Activated CD4-positive, alpha-beta memory T cell treated with anti-CD3 and anti-CD28 coated beads for 36 hours (primary cell): ENCODE results near the gene USP31. TPM values are rescaled to one million over a fixed set of nuclear protein-coding genes. Genes with fewer than 3 reads are reported as not detected.

Experiments used
- CTCF ChIA-PET: fragments of 350-600 bp; sonication (Branson Sonifier 250); formaldehyde crosslinking; loops from one replicate; lab custom pipeline; 2021; ENCODE audit warnings: antibody characterized with exemption, inconsistent platforms; lab: Charles Lee
- POLR2A ChIA-PET: fragments of 350-600 bp; sonication (Branson Sonifier 250); formaldehyde crosslinking; loops from one replicate; lab custom pipeline; 2021; ENCODE audit warnings: antibody characterized with exemption; lab: Charles Lee
- DNase-seq: peaks from one replicate; pipeline ENCODE4 v3.0.0-alpha.2; 2020
- H3K27ac Mint-ChIP-seq: one replicate; pipeline ENCODE4 v1.8.0; 2021; ENCODE audit warnings: mixed read lengths
- H3K27me3 Mint-ChIP-seq: one replicate; pipeline ENCODE4 v1.8.0; 2021; ENCODE audit warnings: mixed read lengths
- H3K36me3 Mint-ChIP-seq: one replicate; pipeline ENCODE4 v1.8.0; 2021; ENCODE audit warnings: mixed read lengths
- H3K4me1 Mint-ChIP-seq: one replicate; pipeline ENCODE4 v1.8.0; 2021; ENCODE audit warnings: low read depth, mixed read lengths
- H3K4me3 Mint-ChIP-seq: one replicate; pipeline ENCODE4 v1.8.0; 2021; ENCODE audit warnings: mild to moderate bottlenecking, mixed read lengths
- H3K9me3 Mint-ChIP-seq: one replicate; pipeline ENCODE4 v1.8.0; 2021; ENCODE audit warnings: mixed read lengths
- intact Hi-C: fragments of 100-400 bp; cut with micrococcal nuclease; formaldehyde crosslinking; loops from one replicate; pipeline ENCODE4 v1.15.1; 2023
- total RNA-seq, 2 experiments: library from RNA; stranded (reverse); gene quantifications; one replicate each; pipeline ENCODE4 v1.2.3, GENCODE V29; 2021

USP31 gene
- total RNA-seq, 2 experiments from 2014 or later, result 5.4 to 5.7 TPM

DNA sequence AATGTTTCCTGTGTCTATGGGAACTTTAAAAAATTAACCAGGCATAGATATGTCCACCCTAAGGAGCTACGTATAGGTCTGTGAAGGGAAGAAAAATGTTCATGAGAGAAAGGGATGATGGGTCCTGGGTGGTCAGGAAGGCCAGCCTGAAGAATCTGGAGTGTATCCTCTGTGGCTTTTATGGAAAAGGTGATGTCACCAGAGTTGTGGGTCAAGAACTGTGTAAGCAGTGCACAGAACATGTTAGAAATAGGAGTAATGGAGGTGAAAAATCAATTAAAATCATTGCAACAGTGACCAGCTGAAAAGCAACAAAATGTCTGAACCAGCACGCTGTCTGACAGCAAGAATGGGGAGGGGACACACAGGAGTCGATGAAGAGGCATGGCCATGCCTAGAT lies 68.5 kb downstream of the USP31 start:
- H3K9me3 Mint-ChIP-seq, result no peaks in the 10 kb centered on the region
- H3K36me3 Mint-ChIP-seq, result peaks cover 41% of the 10 kb centered on the region
- H3K27me3 Mint-ChIP-seq, result no peaks in the 10 kb centered on the region
- intact Hi-C loops, result no loop called here
- H3K4me3 Mint-ChIP-seq, result no peak overlapping the region
- H3K27ac Mint-ChIP-seq, result no peak overlapping the region
- H3K4me1 Mint-ChIP-seq, result peaks cover 4% of the 10 kb centered on the region
- no peak for DNase-seq
- ChIA-PET POLR2A (no interaction called here), CTCF (interaction anchor here (1.1 kb wide), 1 partner anchor 17 kb away, joined by 3 read pairs; no protein-coding TSS in a partner anchor)

GRCh38 chr16:23080329-23080728 lies 68.9 kb downstream of the USP31 start:
- no peak for DNase-seq
- CTCF ChIA-PET, result interaction anchor here (1.1 kb wide), 1 partner anchor 16 kb away, joined by 3 read pairs; no protein-coding TSS in a partner anchor
- peaks cover 41% of the 10 kb centered on the region for H3K36me3 Mint-ChIP-seq
- no peak overlapping the region for H3K27ac Mint-ChIP-seq
- H3K4me3 Mint-ChIP-seq, result no peak overlapping the region
- H3K4me1 Mint-ChIP-seq, result peaks cover 4% of the 10 kb centered on the region
- H3K27me3 Mint-ChIP-seq, result no peaks in the 10 kb centered on the region
- intact Hi-C loops, result no loop called here
- no peaks in the 10 kb centered on the region for H3K9me3 Mint-ChIP-seq
- POLR2A ChIA-PET, result no interaction called here

DNA sequence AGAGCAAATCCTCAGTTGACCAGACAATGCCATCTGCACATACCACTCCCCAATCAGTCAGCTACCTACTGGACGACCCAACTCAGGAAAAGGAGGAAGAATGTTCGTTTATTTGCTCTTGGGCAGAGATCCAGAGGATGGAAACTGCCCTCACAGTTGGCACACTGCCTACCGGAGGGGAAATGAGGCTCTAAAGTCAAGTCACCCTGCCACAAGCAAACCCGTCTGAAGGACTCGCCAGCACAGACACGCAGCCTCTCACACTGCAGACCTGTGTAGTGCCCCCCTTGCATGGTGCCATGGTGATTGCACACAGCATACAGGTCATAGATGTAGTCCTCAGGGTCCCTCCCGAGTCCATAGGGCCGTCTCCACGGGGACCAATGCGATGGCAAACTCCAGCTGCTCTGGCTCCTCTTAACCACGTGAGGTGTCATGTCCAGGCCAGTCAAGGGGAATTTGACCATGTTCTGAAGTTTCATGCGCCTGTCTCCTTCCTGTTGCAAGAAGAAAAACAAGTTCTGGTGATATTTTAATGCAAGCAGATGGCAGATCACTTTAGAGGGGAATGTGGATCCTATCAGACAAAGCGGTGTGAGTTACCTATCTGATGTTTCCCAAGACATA lies 69.5 kb downstream of the USP31 start:
- Mint-ChIP-seq H3K27ac (no peak overlapping the region), H3K4me3 (no peak overlapping the region), H3K4me1 (peaks cover 4% of the 10 kb centered on the region), H3K36me3 (peaks cover 40% of the 10 kb centered on the region), H3K27me3 (no peaks in the 10 kb centered on the region), H3K9me3 (no peaks in the 10 kb centered on the region)
- intact Hi-C loops, result no loop called here
- POLR2A ChIA-PET, result no interaction called here
- CTCF ChIA-PET, result interaction anchor here (1.1 kb wide), 1 partner anchor 16 kb away, joined by 3 read pairs; no protein-coding TSS in a partner anchor
- DNase-seq, result no peak

- POLR2A ChIA-PET, result interaction anchor here (0.6 kb wide), 1 partner anchor 83 kb away, joined by 3 read pairs; no protein-coding TSS in a partner anchor
Measured at GRCh38 chr16:23074423-23074822, 74.8 kb downstream of the USP31 start.

DNA sequence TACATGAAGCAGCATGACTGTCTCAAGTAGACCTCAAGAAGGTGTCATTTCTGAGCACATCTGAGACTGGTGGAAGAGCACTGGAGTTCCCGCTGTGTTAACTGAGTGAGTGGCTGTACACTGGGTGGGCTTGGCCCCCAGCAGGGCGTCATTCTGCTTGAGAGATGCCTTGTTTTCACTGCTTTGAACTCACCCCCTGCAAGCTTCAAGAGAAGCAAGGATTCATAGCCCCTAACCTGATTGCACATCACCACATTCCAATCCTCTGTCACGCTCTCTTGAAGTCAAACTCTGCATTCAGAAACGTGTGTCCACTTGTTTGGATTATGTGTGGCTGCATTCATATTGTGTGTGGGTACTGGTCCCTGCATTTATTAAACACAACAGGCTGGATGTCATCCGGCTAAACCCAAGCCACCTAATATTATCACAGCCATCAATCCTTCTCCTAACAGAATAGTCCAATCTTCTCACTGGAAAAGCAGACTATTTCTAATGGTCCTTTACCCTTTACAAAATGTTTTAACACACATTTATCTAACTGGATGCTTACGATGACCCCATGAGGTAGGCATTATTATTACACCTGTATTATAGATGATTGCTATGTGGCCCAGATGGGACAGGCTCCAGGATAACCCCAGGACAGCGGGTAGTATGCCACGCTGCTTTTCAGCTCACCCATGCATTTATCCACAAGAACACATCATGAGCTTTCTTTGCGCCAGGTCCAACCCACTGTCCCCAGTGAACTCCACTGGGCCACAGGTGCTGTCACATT lies 76.3 kb downstream of the USP31 start:
- POLR2A ChIA-PET, result no interaction called here

More at GRCh38 chr16:23074423-23074822, 74.8 kb downstream of the USP31 start:
- CTCF ChIA-PET, result interaction anchor here (1.5 kb wide), 1 partner anchor 14 kb away, joined by 5 read pairs; no protein-coding TSS in a partner anchor
- H3K27ac Mint-ChIP-seq, result no peak overlapping the region
- H3K4me1 Mint-ChIP-seq, result no peaks in the 10 kb centered on the region
- peaks cover 30% of the 10 kb centered on the region for H3K36me3 Mint-ChIP-seq
- no peaks in the 10 kb centered on the region for H3K27me3 Mint-ChIP-seq
- no peak overlapping the region for H3K4me3 Mint-ChIP-seq
- intact Hi-C loops, result no loop called here
- no peaks in the 10 kb centered on the region for H3K9me3 Mint-ChIP-seq
- DNase-seq, result no peak

GRCh38 chr16:23072084-23072599 lies 77.1 kb downstream of the USP31 start:
- POLR2A ChIA-PET, result interaction anchor here (0.6 kb wide), 1 partner anchor 164 kb away, joined by 3 read pairs; no protein-coding TSS in a partner anchor
- H3K4me3 Mint-ChIP-seq, result no peak overlapping the region
- no peaks in the 10 kb centered on the region for H3K9me3 Mint-ChIP-seq
- H3K4me1 Mint-ChIP-seq, result no peaks in the 10 kb centered on the region
- H3K27ac Mint-ChIP-seq, result no peak overlapping the region
- no peak for DNase-seq
- intact Hi-C loops, result no loop called here
- H3K36me3 Mint-ChIP-seq, result peaks cover 33% of the 10 kb centered on the region
- CTCF ChIA-PET, result no interaction called here
- H3K27me3 Mint-ChIP-seq, result no peaks in the 10 kb centered on the region

More for the DNA sequence above, 76.3 kb downstream of the USP31 start:
- intact Hi-C loops, result no loop called here
- Mint-ChIP-seq H3K9me3 (no peaks in the 10 kb centered on the region), H3K4me3 (no peak overlapping the region), H3K4me1 (no peaks in the 10 kb centered on the region), H3K36me3 (peaks cover 31% of the 10 kb centered on the region), H3K27ac (no peak overlapping the region), H3K27me3 (no peaks in the 10 kb centered on the region)
- DNase-seq, result no peak
- CTCF ChIA-PET, result no interaction called here

- CTCF ChIA-PET, result interaction anchor here (1.1 kb wide), 1 partner anchor 10 kb away, joined by 4 read pairs; no protein-coding TSS in a partner anchor
- DNase-seq, result no peak
- Mint-ChIP-seq H3K4me1 (no peaks in the 10 kb centered on the region), H3K4me3 (no peak overlapping the region), H3K36me3 (peaks cover 30% of the 10 kb centered on the region), H3K27ac (no peak overlapping the region), H3K9me3 (no peaks in the 10 kb centered on the region), H3K27me3 (no peaks in the 10 kb centered on the region)
- intact Hi-C loops, result no loop called here
- POLR2A ChIA-PET, result interaction anchor here (0.6 kb wide), 1 partner anchor 164 kb away, joined by 3 read pairs; no protein-coding TSS in a partner anchor
Measured at GRCh38 chr16:23071196-23072083, 77.8 kb downstream of the USP31 start.

DNA sequence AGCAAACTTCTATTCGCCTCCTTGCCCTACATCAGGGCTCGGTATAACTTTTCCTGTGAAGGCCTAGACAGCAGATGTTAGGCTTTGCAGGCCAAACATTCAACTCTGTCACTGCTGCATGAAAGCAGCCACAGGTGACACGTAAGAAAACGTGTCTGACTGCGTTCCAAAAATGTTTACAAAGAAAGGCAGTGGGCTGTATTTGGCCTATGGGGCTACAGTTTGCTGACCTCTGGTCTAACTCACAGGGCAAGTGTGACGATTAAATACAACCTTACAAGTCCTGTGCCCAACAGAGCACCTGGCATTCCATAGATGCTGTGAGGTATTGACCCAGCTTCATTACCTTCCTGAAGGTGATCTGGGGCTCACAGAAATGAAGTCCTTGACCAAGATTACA lies 79.4 kb downstream of the USP31 start:
- intact Hi-C loops, result no loop called here
- H3K4me1 Mint-ChIP-seq, result peaks cover under 1% of the 10 kb centered on the region
- ChIA-PET POLR2A (no interaction called here), CTCF (interaction anchor here (1.4 kb wide), 1 partner anchor 22 kb away, joined by 4 read pairs; no protein-coding TSS in a partner anchor)
- H3K9me3 Mint-ChIP-seq, result no peaks in the 10 kb centered on the region
- no peaks in the 10 kb centered on the region for H3K27me3 Mint-ChIP-seq
- H3K27ac Mint-ChIP-seq, result no peak overlapping the region
- H3K4me3 Mint-ChIP-seq, result no peak overlapping the region
- no peak for DNase-seq
- H3K36me3 Mint-ChIP-seq, result peaks cover 30% of the 10 kb centered on the region

DNA sequence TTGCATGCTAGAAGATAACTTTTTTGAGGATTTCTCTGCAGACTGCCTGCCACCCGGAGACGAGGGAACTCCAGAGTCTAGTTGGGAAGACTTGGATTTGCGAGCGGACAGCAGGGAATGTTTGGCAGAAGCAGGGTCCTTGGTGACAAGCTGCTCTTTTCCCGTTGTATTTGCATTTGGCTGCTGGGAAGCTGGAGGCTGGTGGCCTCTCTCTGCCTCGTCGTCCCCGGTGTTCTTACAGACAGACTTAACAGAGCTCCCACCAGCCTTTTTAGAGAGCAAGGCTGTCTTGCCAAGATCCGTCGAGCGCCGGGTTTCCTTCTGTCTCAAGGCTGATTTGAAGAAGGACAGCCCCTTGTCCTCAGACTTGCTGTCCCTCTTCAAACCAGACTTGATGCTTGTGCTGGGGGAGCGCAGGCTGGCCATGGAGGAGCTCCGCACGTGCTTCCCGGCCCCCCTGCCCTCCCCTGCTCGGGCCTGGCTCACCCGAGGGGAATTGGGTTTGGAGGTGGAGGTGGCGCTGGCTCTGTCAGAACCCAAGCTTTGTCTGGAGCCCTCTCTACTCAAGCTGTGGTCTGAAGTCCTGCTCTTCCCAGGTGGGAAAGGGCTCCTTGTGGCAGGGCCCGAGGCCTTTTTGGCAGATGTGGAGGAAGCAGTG lies 81.0 kb downstream of the USP31 start:
- ChIA-PET POLR2A (no interaction called here), CTCF (no interaction called here)
- Mint-ChIP-seq H3K9me3 (no peaks in the 10 kb centered on the region), H3K27ac (no peak overlapping the region), H3K4me1 (peaks cover 6% of the 10 kb centered on the region), H3K4me3 (no peak overlapping the region), H3K36me3 (peaks cover 30% of the 10 kb centered on the region), H3K27me3 (no peaks in the 10 kb centered on the region)
- no peak for DNase-seq
- intact Hi-C loops, result no loop called here

- no peak overlapping the region for H3K27ac Mint-ChIP-seq
- no peak for DNase-seq
Measured at GRCh38 chr16:23066676-23067075, 82.6 kb downstream of the USP31 start.

DNA sequence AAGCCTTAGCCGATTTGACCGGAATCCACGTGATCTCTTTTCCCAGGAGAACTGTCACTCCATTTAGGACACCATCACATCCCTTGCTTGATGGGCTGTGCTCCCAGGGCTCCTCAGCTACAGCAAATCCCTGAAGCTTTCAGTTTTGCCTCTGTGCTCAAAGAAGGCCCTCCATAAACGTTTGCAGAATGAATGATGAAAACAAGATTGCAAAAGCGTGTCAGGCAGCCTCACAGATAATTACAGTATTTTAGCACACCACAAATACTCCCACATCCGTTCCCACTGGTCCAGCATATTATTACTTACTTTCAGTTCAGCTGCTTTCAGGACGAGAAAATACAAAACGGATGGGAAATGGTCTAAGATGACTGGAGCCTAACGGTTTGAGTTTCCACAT lies 84.6 kb downstream of the USP31 start:
- H3K36me3 Mint-ChIP-seq, result peaks cover 16% of the 10 kb centered on the region
- CTCF ChIA-PET, result interaction anchor here (1.2 kb wide), 1 partner anchor 15 kb away, joined by 3 read pairs; no protein-coding TSS in a partner anchor
- no peak for DNase-seq
- no peaks in the 10 kb centered on the region for H3K9me3 Mint-ChIP-seq
- intact Hi-C loops, result no loop called here
- no peak overlapping the region for H3K27ac Mint-ChIP-seq
- peaks cover 8% of the 10 kb centered on the region for H3K4me1 Mint-ChIP-seq
- POLR2A ChIA-PET, result no interaction called here
- H3K4me3 Mint-ChIP-seq, result no peak overlapping the region
- H3K27me3 Mint-ChIP-seq, result peaks cover 3% of the 10 kb centered on the region

More at GRCh38 chr16:23066676-23067075, 82.6 kb downstream of the USP31 start:
- intact Hi-C loops, result no loop called here
- H3K9me3 Mint-ChIP-seq, result no peaks in the 10 kb centered on the region
- peaks cover 6% of the 10 kb centered on the region for H3K4me1 Mint-ChIP-seq
- no peaks in the 10 kb centered on the region for H3K27me3 Mint-ChIP-seq
- POLR2A ChIA-PET, result no interaction called here
- peaks cover 26% of the 10 kb centered on the region for H3K36me3 Mint-ChIP-seq
- CTCF ChIA-PET, result interaction anchor here (1.2 kb wide), 1 partner anchor 367 kb away, joined by 4 read pairs; no protein-coding TSS in a partner anchor
- no peak overlapping the region for H3K4me3 Mint-ChIP-seq
